ENCODE results near the gene SPACA6.

GRCh38 chr19:51697169-51697776, 4.1 kb downstream of the SPACA6 start:
- TF ChIP-seq, protein P1, sequence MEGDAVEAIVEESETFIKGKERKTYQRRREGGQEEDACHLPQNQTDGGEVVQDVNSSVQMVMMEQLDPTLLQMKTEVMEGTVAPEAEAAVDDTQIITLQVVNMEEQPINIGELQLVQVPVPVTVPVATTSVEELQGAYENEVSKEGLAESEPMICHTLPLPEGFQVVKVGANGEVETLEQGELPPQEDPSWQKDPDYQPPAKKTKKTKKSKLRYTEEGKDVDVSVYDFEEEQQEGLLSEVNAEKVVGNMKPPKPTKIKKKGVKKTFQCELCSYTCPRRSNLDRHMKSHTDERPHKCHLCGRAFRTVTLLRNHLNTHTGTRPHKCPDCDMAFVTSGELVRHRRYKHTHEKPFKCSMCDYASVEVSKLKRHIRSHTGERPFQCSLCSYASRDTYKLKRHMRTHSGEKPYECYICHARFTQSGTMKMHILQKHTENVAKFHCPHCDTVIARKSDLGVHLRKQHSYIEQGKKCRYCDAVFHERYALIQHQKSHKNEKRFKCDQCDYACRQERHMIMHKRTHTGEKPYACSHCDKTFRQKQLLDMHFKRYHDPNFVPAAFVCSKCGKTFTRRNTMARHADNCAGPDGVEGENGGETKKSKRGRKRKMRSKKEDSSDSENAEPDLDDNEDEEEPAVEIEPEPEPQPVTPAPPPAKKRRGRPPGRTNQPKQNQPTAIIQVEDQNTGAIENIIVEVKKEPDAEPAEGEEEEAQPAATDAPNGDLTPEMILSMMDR (IDR thresholded peaks at IDR 0.05) = no peak
- no peak for TF ChIP-seq ZFX (IDR thresholded peaks at IDR 0.05; ENCODE audit: borderline replicate concordance)
